Endothelial cell of umbilical vein (primary cell): Measurements from ENCODE around the gene GATAD1. TPM values are rescaled to one million over a fixed set of nuclear protein-coding genes. Genes with fewer than 3 reads are reported as not detected.

Experiments
- BruUV-seq: library from RNA; stranded (reverse); fragments of 400-500 nt; replicated peaks from 2 replicates; lab custom pipeline; 2021; lab: Mats Ljungman, UMichigan
- CTCF ChIA-PET: fragments of 300-600, 350-600 bp; sonication (Branson Sonifier 250); formaldehyde crosslinking; loops from one replicate; lab custom pipeline; 2021; ENCODE audit warnings: antibody characterized with exemption, inconsistent platforms; lab: Charles Lee
- POLR2A ChIA-PET: fragments of 300-600, 350-600 bp; sonication (Branson Sonifier 250); formaldehyde crosslinking; loops from one replicate; lab custom pipeline; 2021; ENCODE audit warnings: antibody characterized with exemption, inconsistent platforms; lab: Charles Lee
- DNase-seq: peaks from one replicate; pipeline ENCODE4 v3.0.0-alpha.2; 2011; ENCODE audit warnings: low read depth, low spot score
- FAIRE-seq: peaks from 2 replicates; lab custom pipeline; 2011; peaks lifted over from hg19 to GRCh38; lab: Jason Lieb, UNC
- H2AFZ ChIP-seq: 2 replicates; pipeline ENCODE4 v1.6.0; 2012; ENCODE audit warnings: low read depth, low read length, control low read depth, inconsistent platforms
- H3K27ac ChIP-seq: 2 replicates; pipeline ENCODE4 v1.5.1; 2011; ENCODE audit warnings: low read depth, mild to moderate bottlenecking, control low read depth, low read length, moderate library complexity; ENCODE audit not compliant: insufficient read depth
- H3K27me3 ChIP-seq, 2 experiments: 2 replicates each; pipeline versions ENCODE4 v1.6.0 to v1.6.1; 2011; ENCODE audit warnings: low read length in 2 of 2, mixed read lengths in 1 of 2; ENCODE audit not compliant: control insufficient read depth in 2 of 2, insufficient read depth in 2 of 2
- H3K36me3 ChIP-seq, 2 experiments: 2 replicates in 1 of 2; 3 replicates in 1 of 2; pipeline ENCODE4 v1.5.1; 2011; ENCODE audit warnings: low read length in 2 of 2, mild to moderate bottlenecking in 1 of 2, moderate library complexity in 1 of 2; ENCODE audit not compliant: control insufficient read depth in 2 of 2, insufficient read depth in 2 of 2; ENCODE audit errors: extremely low read depth in 1 of 2
- H3K4me1 ChIP-seq: 3 replicates; pipeline ENCODE4 v1.5.1; 2011; ENCODE audit warnings: mild to moderate bottlenecking, low read length; ENCODE audit not compliant: control insufficient read depth, insufficient read depth; ENCODE audit errors: extremely low read depth
- H3K4me2 ChIP-seq: 2 replicates; pipeline ENCODE4 v1.6.1; 2011; ENCODE audit warnings: low read length, control low read depth, mixed read lengths; ENCODE audit not compliant: insufficient read depth
- H3K4me3 ChIP-seq, 3 experiments: fragments of 200-600 bp in 1 of 3; sonication (generic), shearing (Covaris generic) in 1 of 3; replicated peaks in 1 of 3; 2 replicates each; pipeline ENCODE4 v1.5.1; 2011 to 2016; ENCODE audit warnings: control low read depth in 3 of 3, low read length in 3 of 3, mild to moderate bottlenecking in 2 of 3, inconsistent platforms in 1 of 3, low read depth in 1 of 3, moderate library complexity in 1 of 3; ENCODE audit not compliant: insufficient read depth in 1 of 3
- H3K79me2 ChIP-seq: 2 replicates; pipeline ENCODE4 v1.6.0; 2012; ENCODE audit warnings: low read length, inconsistent platforms; ENCODE audit not compliant: control insufficient read depth, insufficient read depth
- H3K9ac ChIP-seq: replicated peaks from 2 replicates; pipeline ENCODE3; 2011; ENCODE audit warnings: low read length, control low read depth; ENCODE audit not compliant: insufficient read depth; ENCODE audit errors: extremely low read depth
- H3K9me1 ChIP-seq: replicated peaks from 3 replicates; pipeline ENCODE4 v1.6.0; 2011; ENCODE audit warnings: mild to moderate bottlenecking, low read length; ENCODE audit not compliant: control insufficient read depth, insufficient read depth; ENCODE audit errors: extremely low read depth
- H3K9me3 ChIP-seq: replicated peaks from 2 replicates; pipeline ENCODE4 v1.5.1; 2012; ENCODE audit warnings: low read length, inconsistent platforms; ENCODE audit not compliant: control insufficient read depth, insufficient read depth
- H4K20me1 ChIP-seq: replicated peaks from 2 replicates; pipeline ENCODE3; 2011; ENCODE audit warnings: mild to moderate bottlenecking, low read length; ENCODE audit not compliant: control insufficient read depth, insufficient read depth; ENCODE audit errors: extremely low read depth
- EZH2 ChIP-seq: IDR thresholded peaks from 2 replicates; pipeline ENCODE4 v1.6.1; 2012; ENCODE audit warnings: borderline replicate concordance, low read depth, mild to moderate bottlenecking, moderate library complexity, low read length, inconsistent platforms; ENCODE audit not compliant: severe bottlenecking
- FOS ChIP-seq: IDR thresholded peaks from 2 replicates; pipeline ENCODE4 v1.6.1; 2011; ENCODE audit warnings: mild to moderate bottlenecking, low read length, moderate library complexity, borderline replicate concordance; ENCODE audit not compliant: insufficient read depth
- GATA2 ChIP-seq: IDR thresholded peaks from 2 replicates; pipeline ENCODE4 v1.7.0; 2011; ENCODE audit warnings: low read depth, mild to moderate bottlenecking, moderate library complexity, mixed read lengths, low read length; ENCODE audit not compliant: insufficient read length, insufficient read depth
- JUN ChIP-seq: IDR thresholded peaks from 2 replicates; pipeline ENCODE4 v1.6.1; 2011; ENCODE audit warnings: borderline replicate concordance, low read depth; ENCODE audit not compliant: insufficient read length, insufficient read depth
- MYC ChIP-seq: IDR thresholded peaks from one replicate; pipeline ENCODE4 v1.6.1; 2011; ENCODE audit warnings: mild to moderate bottlenecking, low read depth, low read length
- POLR2A ChIP-seq: IDR thresholded peaks from 2 replicates; pipeline ENCODE4 v1.6.1; 2012; ENCODE audit warnings: low read depth, mild to moderate bottlenecking, control low read depth, low read length
- POLR2AphosphoS5 ChIP-seq: IDR thresholded peaks from 2 replicates; pipeline ENCODE4 v1.6.1; 2012; ENCODE audit warnings: low read depth, mild to moderate bottlenecking, control low read depth, low read length, moderate library complexity; ENCODE audit not compliant: insufficient read depth
- dilution Hi-C: fragments of 300-500 bp; cut with MboI; formaldehyde crosslinking; loops from one replicate; pipeline ENCODE4 v1.15.0; 2019; ENCODE audit warnings: low sequenced_read_pairs; ENCODE audit not compliant: extremely low pct_ligation_motif_present
- intact Hi-C: fragments of 100-400 bp; cut with micrococcal nuclease; formaldehyde crosslinking; loops from one replicate; pipeline ENCODE4 v1.10.0; 2022
- polyA plus RNA-seq, 4 experiments: library from polyadenylated mRNA; depleted of rRNA in 3 of 4; stranded (reverse) in 3 of 4; unstranded in 1 of 4; fragments of >200 nt; gene quantifications; 2 replicates each; pipeline versions ENCODE4 v1.2.1 to v1.2.3, GENCODE V29; 2011 to 2012; ENCODE audit warnings: missing spikeins in 1 of 4
- total RNA-seq: library from RNA; stranded (reverse); gene quantifications from 2 replicates; pipeline ENCODE4 v1.2.3, GENCODE V29; 2021
- TF ChIP-seq, protein P1 (sequence below): IDR thresholded peaks from 2 replicates; pipeline ENCODE4 v1.6.1; 2011; ENCODE audit not compliant: insufficient read depth, insufficient read length
- TF ChIP-seq, protein P2 (sequence below), 2 donors: IDR thresholded peaks; 1 replicate in 1 of 2; 2 replicates in 1 of 2; pipeline ENCODE4 v1.5.1; 2011; ENCODE audit warnings: low read length in 2 of 2, mild to moderate bottlenecking in 2 of 2, moderate library complexity in 2 of 2, control low read depth in 1 of 2, inconsistent platforms in 1 of 2, low read depth in 1 of 2; ENCODE audit not compliant: insufficient read depth in 1 of 2; ENCODE audit errors: extremely low read depth in 1 of 2

GATAD1 gene
- total and polyA plus RNA-seq, 2 donors (not counting 3 experiments of a cell fraction or from before 2014, with no cell fraction given): 13.7 to 28.9 TPM

DNA sequence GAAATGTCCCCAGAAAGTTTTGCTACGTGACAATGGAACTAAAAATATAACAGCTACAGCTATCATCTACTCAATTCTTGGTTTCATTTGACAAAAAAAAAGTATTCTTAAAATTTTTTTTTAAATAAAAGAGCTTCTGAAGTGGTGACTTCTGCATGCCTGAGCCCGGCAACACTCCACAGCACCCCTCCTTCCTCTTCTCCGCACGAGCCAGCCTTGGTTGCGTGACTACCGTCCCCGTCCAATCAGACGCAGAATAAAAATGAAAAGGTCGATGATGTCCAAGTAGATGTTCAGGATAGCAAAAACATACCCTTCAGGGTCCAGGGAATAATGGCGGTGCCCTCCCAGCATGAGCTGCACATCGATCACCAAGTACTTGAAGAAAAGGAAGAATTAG, 34.5 kb upstream of the GATAD1 start:
- Histone ChIP-seq H3K4me3 (no peak overlapping the region), H3K4me1 (no peaks in the 10 kb centered on the region), H3K27ac (no peak overlapping the region), H3K9me1 (no peaks in the 10 kb centered on the region), H3K79me2 (no peaks in the 10 kb centered on the region), H3K27me3 (peaks cover 7 to 10% of the 10 kb centered on the region in 2 experiments), H3K36me3 (no peaks in the 10 kb centered on the region), H3K9me3 (no peaks in the 10 kb centered on the region), H3K4me2 (no peak overlapping the region), H2AFZ (no peak overlapping the region), H4K20me1 (no peaks in the 10 kb centered on the region), H3K9ac (no peak overlapping the region)
- dilution Hi-C loops (no loop called here), intact Hi-C loops (no loop called here)
- ChIA-PET CTCF (interaction anchor here (0.9 to 4.4 kb wide), 4 partner anchors 11 to 49 kb away, joined by 3 to 32 read pairs (median 8); partner anchors contain the start of gene GATAD1), POLR2A (no interaction called here)
- no peak for DNase-seq
- no peak for TF ChIP-seq JUN
- no peak for FAIRE-seq
- BruUV-seq: no TSS peak

DNA sequence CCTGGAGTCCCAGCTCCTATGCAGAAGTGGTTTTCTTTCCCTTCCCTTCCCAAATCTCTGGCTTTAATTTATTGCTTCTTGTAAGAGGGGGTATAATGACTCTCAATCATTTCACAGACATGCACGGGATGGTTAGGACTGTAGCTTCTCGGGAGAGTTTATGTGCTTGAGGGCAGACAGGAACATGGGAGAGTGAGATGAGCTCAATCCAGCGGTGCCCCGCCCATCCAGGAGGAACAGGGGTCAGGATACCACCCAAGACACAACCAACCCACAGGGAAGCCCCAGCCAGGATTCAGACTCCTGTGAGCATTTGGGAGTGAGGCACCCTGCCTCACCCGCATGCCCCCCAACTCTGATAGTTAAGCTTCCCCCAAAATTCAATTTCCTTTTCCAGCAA, 33.7 kb upstream of the GATAD1 start:
- Histone ChIP-seq H3K4me3 (no peak overlapping the region), H3K9ac (no peak overlapping the region), H3K27me3 (peaks cover 7 to 10% of the 10 kb centered on the region in 2 experiments), H3K9me3 (no peaks in the 10 kb centered on the region), H3K27ac (no peak overlapping the region), H3K79me2 (no peaks in the 10 kb centered on the region), H3K4me2 (no peak overlapping the region), H2AFZ (no peak overlapping the region), H3K4me1 (no peaks in the 10 kb centered on the region), H3K36me3 (no peaks in the 10 kb centered on the region), H3K9me1 (no peaks in the 10 kb centered on the region), H4K20me1 (no peaks in the 10 kb centered on the region)
- FAIRE-seq (no peak), DNase-seq (no peak)
- ChIA-PET CTCF (interaction anchor here (0.9 to 4.4 kb wide), 3 partner anchors 11 to 48 kb away, joined by 3 to 32 read pairs (median 3); no protein-coding TSS in a partner anchor), POLR2A (no interaction called here)
- intact Hi-C loops: no loop called here
- dilution Hi-C loops: no loop called here
- TF ChIP-seq FOS: no peak
- TF ChIP-seq, protein P1, sequence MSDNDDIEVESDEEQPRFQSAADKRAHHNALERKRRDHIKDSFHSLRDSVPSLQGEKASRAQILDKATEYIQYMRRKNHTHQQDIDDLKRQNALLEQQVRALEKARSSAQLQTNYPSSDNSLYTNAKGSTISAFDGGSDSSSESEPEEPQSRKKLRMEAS: no peak
- no peak for TF ChIP-seq EZH2
- no peak for TF ChIP-seq POLR2A
- no peak for TF ChIP-seq JUN
- TF ChIP-seq, protein P2, sequence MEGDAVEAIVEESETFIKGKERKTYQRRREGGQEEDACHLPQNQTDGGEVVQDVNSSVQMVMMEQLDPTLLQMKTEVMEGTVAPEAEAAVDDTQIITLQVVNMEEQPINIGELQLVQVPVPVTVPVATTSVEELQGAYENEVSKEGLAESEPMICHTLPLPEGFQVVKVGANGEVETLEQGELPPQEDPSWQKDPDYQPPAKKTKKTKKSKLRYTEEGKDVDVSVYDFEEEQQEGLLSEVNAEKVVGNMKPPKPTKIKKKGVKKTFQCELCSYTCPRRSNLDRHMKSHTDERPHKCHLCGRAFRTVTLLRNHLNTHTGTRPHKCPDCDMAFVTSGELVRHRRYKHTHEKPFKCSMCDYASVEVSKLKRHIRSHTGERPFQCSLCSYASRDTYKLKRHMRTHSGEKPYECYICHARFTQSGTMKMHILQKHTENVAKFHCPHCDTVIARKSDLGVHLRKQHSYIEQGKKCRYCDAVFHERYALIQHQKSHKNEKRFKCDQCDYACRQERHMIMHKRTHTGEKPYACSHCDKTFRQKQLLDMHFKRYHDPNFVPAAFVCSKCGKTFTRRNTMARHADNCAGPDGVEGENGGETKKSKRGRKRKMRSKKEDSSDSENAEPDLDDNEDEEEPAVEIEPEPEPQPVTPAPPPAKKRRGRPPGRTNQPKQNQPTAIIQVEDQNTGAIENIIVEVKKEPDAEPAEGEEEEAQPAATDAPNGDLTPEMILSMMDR (IDR thresholded peaks at IDR 0.05; ENCODE audit: extremely low read depth in 1 of 2, insufficient read depth in 1 of 2, low read depth in 1 of 2, low read length in 2 of 2): no peak
- TF ChIP-seq POLR2AphosphoS5: no peak
- no peak for TF ChIP-seq GATA2
- TF ChIP-seq MYC: no peak
- no TSS peak for BruUV-seq
